ENCODE data around the gene KIAA0825. TPM values are rescaled to one million over a fixed set of nuclear protein-coding genes. Genes with fewer than 3 reads are reported as not detected.
A peak's percentile ranks its signal among the peaks of the same experiment; 100 is the strongest.

Gene KIAA0825
- total RNA-seq, 1 experiment from 2014 or later: 0.23 TPM

GRCh38 chr5:94442076-94442475 is 176.3 kb downstream of the KIAA0825 start:
- no peak for DNase-seq (ENCODE audit: low spot score)

GRCh38 chr5:94440015-94440414 is 178.4 kb downstream of the KIAA0825 start:
- DNase-seq (ENCODE audit: low spot score): no peak

- peak; percentile 67 for DNase-seq (ENCODE audit: low spot score)
Observed at GRCh38 chr5:94433397-94434163, 184.8 kb downstream of the KIAA0825 start.

GRCh38 chr5:94432499-94432898 is 185.9 kb downstream of the KIAA0825 start:
- no peak for DNase-seq (ENCODE audit: low spot score)

- no peak for DNase-seq (ENCODE audit: low spot score)
Observed at GRCh38 chr5:94431696-94432095, 186.7 kb downstream of the KIAA0825 start.

GRCh38 chr5:94429566-94429965 is 188.8 kb downstream of the KIAA0825 start:
- DNase-seq (ENCODE audit: low spot score): no peak

- no peak for DNase-seq (ENCODE audit: low spot score)
Observed at GRCh38 chr5:94425396-94425795, 193.0 kb downstream of the KIAA0825 start.

- no peak for DNase-seq (ENCODE audit: low spot score)
Observed at GRCh38 chr5:94423411-94423810, 195.0 kb downstream of the KIAA0825 start.

- DNase-seq (ENCODE audit: low spot score): peak; percentile 2
Observed at GRCh38 chr5:94422812-94423211, 195.6 kb downstream of the KIAA0825 start.

GRCh38 chr5:94420885-94421284 is 197.5 kb downstream of the KIAA0825 start:
- DNase-seq (ENCODE audit: low spot score): no peak

- DNase-seq (ENCODE audit: low spot score): no peak
Observed at GRCh38 chr5:94415798-94416197, 202.6 kb downstream of the KIAA0825 start.

GRCh38 chr5:94409440-94409839 is 209.0 kb downstream of the KIAA0825 start:
- DNase-seq (ENCODE audit: low spot score): no peak

- no peak for DNase-seq (ENCODE audit: low spot score)
Observed at GRCh38 chr5:94407023-94407422, 211.4 kb downstream of the KIAA0825 start.

- no peak for DNase-seq (ENCODE audit: low spot score)
Observed at GRCh38 chr5:94403483-94403882, 214.9 kb downstream of the KIAA0825 start.

GRCh38 chr5:94402096-94402495 is 216.3 kb downstream of the KIAA0825 start:
- no peak for DNase-seq (ENCODE audit: low spot score)

GRCh38 chr5:94397508-94397907 is 220.9 kb downstream of the KIAA0825 start:
- DNase-seq (ENCODE audit: low spot score): peak; percentile 12

GRCh38 chr5:94396687-94397086 is 221.7 kb downstream of the KIAA0825 start:
- no peak for DNase-seq (ENCODE audit: low spot score)

- DNase-seq (ENCODE audit: low spot score): no peak
Observed at GRCh38 chr5:94395468-94395867, 222.9 kb downstream of the KIAA0825 start.

GRCh38 chr5:94391996-94392395 is 226.4 kb downstream of the KIAA0825 start:
- DNase-seq (ENCODE audit: low spot score): no peak

- DNase-seq (ENCODE audit: low spot score): no peak
Observed at GRCh38 chr5:94389515-94389899, 228.9 kb downstream of the KIAA0825 start.

GRCh38 chr5:94388773-94389514 is 229.5 kb downstream of the KIAA0825 start:
- DNase-seq (ENCODE audit: low spot score): no peak

GRCh38 chr5:94385767-94386166 is 232.6 kb downstream of the KIAA0825 start:
- DNase-seq (ENCODE audit: low spot score): no peak

GRCh38 chr5:94378062-94378461 is 240.3 kb downstream of the KIAA0825 start:
- no peak for DNase-seq (ENCODE audit: low spot score)
